ENCODE results near the gene ATP10B. TPM values are rescaled to one million over a fixed set of nuclear protein-coding genes. Genes with fewer than 3 reads are reported as not detected.

The ATP10B gene
- polyA plus RNA-seq, 3 donors, result not detected

- H3K27me3 ChIP-seq (ENCODE audit: control insufficient read depth in 2 of 2, insufficient read depth in 2 of 2, low read length in 2 of 2), result no peaks in the 10 kb centered on the region
- H3K9ac ChIP-seq (ENCODE audit: insufficient read depth, low read length, poor library complexity, severe bottlenecking), result no peak overlapping the region
- no peak overlapping the region for H3K27ac ChIP-seq (ENCODE audit: low read depth in 1 of 2, low read length in 2 of 2)
- DNase-seq, result no peak
- H3K36me3 ChIP-seq (replicated peaks in 1 of 2; ENCODE audit: control insufficient read depth in 1 of 2, insufficient read depth in 2 of 2, low read length in 2 of 2), result no peaks in the 10 kb centered on the region
- no peaks in the 10 kb centered on the region for H3K9me3 ChIP-seq (replicated peaks in 1 of 2; ENCODE audit: control insufficient read depth in 1 of 2, insufficient read depth in 1 of 2, low read length in 2 of 2)
- H3K79me2 ChIP-seq (ENCODE audit: insufficient read depth, low read length), result no peaks in the 10 kb centered on the region
- intact Hi-C loops (cut with micrococcal nuclease), result no loop called here
- no peaks in the 10 kb centered on the region for H4K20me1 ChIP-seq (ENCODE audit: insufficient read depth, low read length)
- H3K27me3 Mint-ChIP-seq (ENCODE audit: low read depth in 3 of 3), result peaks cover 2% of the 10 kb centered on the region in 3 donors
- H3K4me1 Mint-ChIP-seq, result no peaks in the 10 kb centered on the region
- H3K4me1 ChIP-seq (ENCODE audit: control insufficient read depth in 1 of 2, insufficient read depth in 2 of 2, low read length in 2 of 2), result no peaks in the 10 kb centered on the region
- H3K9me3 Mint-ChIP-seq, result peaks cover 0 to 8% (median 3%) of the 10 kb centered on the region in 7 donors
- no peak overlapping the region for H2AFZ ChIP-seq (ENCODE audit: insufficient read depth, low read depth, low read length, poor library complexity, severe bottlenecking)
- no peak overlapping the region for H3K4me2 ChIP-seq (replicated peaks; ENCODE audit: extremely low read depth, low read length, poor library complexity, severe bottlenecking)
- no peak overlapping the region for H3K27ac Mint-ChIP-seq
- TF ChIP-seq CTCF (IDR thresholded peaks at IDR 0.05), result no peak
- H3K4me3 ChIP-seq (replicated peaks in 1 of 3; ENCODE audit: low read depth in 2 of 3, low read length in 3 of 3), result no peak overlapping the region
- no peak overlapping the region for H3K4me3 Mint-ChIP-seq
- 100% methylated on average over 1 of the region's 1 CpG for WGBS (ENCODE audit: insufficient coverage)
- H3K36me3 Mint-ChIP-seq, result no peaks in the 10 kb centered on the region
These were observed 304.1 kb downstream of the ATP10B start for GRCh38 chr5:160547872-160548271.

GRCh38 chr5:160547061-160547460, 304.9 kb downstream of the ATP10B start:
- Histone ChIP-seq H3K9me3 (replicated peaks in 1 of 2; ENCODE audit: control insufficient read depth in 1 of 2, insufficient read depth in 1 of 2, low read length in 2 of 2) (no peaks in the 10 kb centered on the region), H3K4me1 (ENCODE audit: control insufficient read depth in 1 of 2, insufficient read depth in 2 of 2, low read length in 2 of 2) (no peaks in the 10 kb centered on the region), H3K79me2 (ENCODE audit: insufficient read depth, low read length) (no peaks in the 10 kb centered on the region), H3K4me2 (replicated peaks; ENCODE audit: extremely low read depth, low read length, poor library complexity, severe bottlenecking) (no peak overlapping the region), H2AFZ (ENCODE audit: insufficient read depth, low read depth, low read length, poor library complexity, severe bottlenecking) (no peak overlapping the region), H3K36me3 (replicated peaks in 1 of 2; ENCODE audit: control insufficient read depth in 1 of 2, insufficient read depth in 2 of 2, low read length in 2 of 2) (no peaks in the 10 kb centered on the region), H3K27me3 (ENCODE audit: control insufficient read depth in 2 of 2, insufficient read depth in 2 of 2, low read length in 2 of 2) (no peaks in the 10 kb centered on the region), H3K27ac (ENCODE audit: low read depth in 1 of 2, low read length in 2 of 2) (no peak overlapping the region), H3K9ac (ENCODE audit: insufficient read depth, low read length, poor library complexity, severe bottlenecking) (no peak overlapping the region), H4K20me1 (ENCODE audit: insufficient read depth, low read length) (no peaks in the 10 kb centered on the region), H3K4me3 (replicated peaks in 1 of 3; ENCODE audit: low read depth in 2 of 3, low read length in 3 of 3) (no peak overlapping the region)
- H3K36me3 Mint-ChIP-seq, result no peaks in the 10 kb centered on the region
- TF ChIP-seq CTCF (IDR thresholded peaks at IDR 0.05), result no peak
- peaks cover 2% of the 10 kb centered on the region in 3 donors for H3K27me3 Mint-ChIP-seq (ENCODE audit: low read depth in 3 of 3)
- H3K9me3 Mint-ChIP-seq, result peaks cover 0 to 8% (median 3%) of the 10 kb centered on the region in 7 donors
- no CpG with 5 or more reads among the region's 2 CpGs for WGBS (ENCODE audit: insufficient coverage)
- intact Hi-C loops (cut with micrococcal nuclease), result no loop called here
- H3K4me1 Mint-ChIP-seq, result no peaks in the 10 kb centered on the region
- no peak overlapping the region for H3K4me3 Mint-ChIP-seq
- DNase-seq, result no peak
- H3K27ac Mint-ChIP-seq, result peak overlapping the region in 3 of 7 donors; percentile 12 to 38 (median 27)

Data from CD14-positive monocyte (primary cell).